ENCODE results near the gene AOPEP.

- TF ChIP-seq EZH2 (IDR thresholded peaks at IDR 0.05; ENCODE audit: borderline replicate concordance, low read length) = no peak
- TF ChIP-seq, protein P1, sequence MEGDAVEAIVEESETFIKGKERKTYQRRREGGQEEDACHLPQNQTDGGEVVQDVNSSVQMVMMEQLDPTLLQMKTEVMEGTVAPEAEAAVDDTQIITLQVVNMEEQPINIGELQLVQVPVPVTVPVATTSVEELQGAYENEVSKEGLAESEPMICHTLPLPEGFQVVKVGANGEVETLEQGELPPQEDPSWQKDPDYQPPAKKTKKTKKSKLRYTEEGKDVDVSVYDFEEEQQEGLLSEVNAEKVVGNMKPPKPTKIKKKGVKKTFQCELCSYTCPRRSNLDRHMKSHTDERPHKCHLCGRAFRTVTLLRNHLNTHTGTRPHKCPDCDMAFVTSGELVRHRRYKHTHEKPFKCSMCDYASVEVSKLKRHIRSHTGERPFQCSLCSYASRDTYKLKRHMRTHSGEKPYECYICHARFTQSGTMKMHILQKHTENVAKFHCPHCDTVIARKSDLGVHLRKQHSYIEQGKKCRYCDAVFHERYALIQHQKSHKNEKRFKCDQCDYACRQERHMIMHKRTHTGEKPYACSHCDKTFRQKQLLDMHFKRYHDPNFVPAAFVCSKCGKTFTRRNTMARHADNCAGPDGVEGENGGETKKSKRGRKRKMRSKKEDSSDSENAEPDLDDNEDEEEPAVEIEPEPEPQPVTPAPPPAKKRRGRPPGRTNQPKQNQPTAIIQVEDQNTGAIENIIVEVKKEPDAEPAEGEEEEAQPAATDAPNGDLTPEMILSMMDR (conservative IDR thresholded peaks at IDR 0.05 in 1 of 2, IDR thresholded peaks at IDR 0.05 in 1 of 2; ENCODE audit: extremely low read depth in 1 of 2, insufficient read depth in 1 of 2, low read depth in 1 of 2, low read length in 2 of 2) = no peak
Observed at GRCh38 chr9:94993821-94994165, 267.3 kb downstream of the AOPEP start.

Measured in mammary epithelial cell (primary cell).